ENCODE data around the gene ZNF451. TPM values are rescaled to one million over a fixed set of nuclear protein-coding genes. Genes with fewer than 3 reads are reported as not detected.
A peak's percentile ranks its signal among the peaks of the same experiment; 100 is the strongest.
"Not testable (repeated sequence)": the region's sequence is repeated elsewhere in the genome, so short reads cannot be mapped to it uniquely, and the experiment has no call there.

Gene ZNF451
- total RNA-seq, 1 experiment from 2014 or later, result 34.5 TPM

- H2AFZ ChIP-seq (ENCODE audit: low read length); H3F3A ChIP-seq (ENCODE audit: low read length, unreplicated experiment); H3K27me3 ChIP-seq (ENCODE audit: low read length); intact Hi-C loops (cut with micrococcal nuclease); CTCF ChIA-PET; H3K27ac ChIP-seq (ENCODE audit: low read length); POLR2A ChIA-PET (ENCODE audit: unreplicated experiment); H3K9me3 ChIP-seq (ENCODE audit: low read length); BruUV-seq (replicated peaks); ATAC-seq; H3K9me2 ChIP-seq (replicated peaks; ENCODE audit: low read length); DNase-seq: not testable (repeated sequence)
- peak overlapping the region; percentile 4; the same call in 1 of the 2 replicates for H3K9ac ChIP-seq (ENCODE audit: low read length)
- peaks cover 11% of the 10 kb centered on the region; the same call in 1 of the 2 replicates for H3K36me3 ChIP-seq (ENCODE audit: low read depth, low read length)
- peaks cover 23% of the 10 kb centered on the region for H4K20me1 ChIP-seq (ENCODE audit: low read length)
- H3K4me3 ChIP-seq (ENCODE audit: low read length), result peak overlapping the region; percentile 66
- H3K79me2 ChIP-seq (ENCODE audit: low read length), result peaks cover 52% of the 10 kb centered on the region
- peaks cover 29% of the 10 kb centered on the region for H3K4me1 ChIP-seq (ENCODE audit: insufficient read depth, low read length)
- peak overlapping the region; percentile 83 for H3K4me2 ChIP-seq (ENCODE audit: low read length)
These were observed 1.4 kb downstream of the ZNF451 start for GRCh38 chr6:57091375-57091774.

- POLR2A ChIA-PET (ENCODE audit: unreplicated experiment), result interaction anchor here (0.6 kb wide), 1 partner anchor 9 kb away, joined by 13 read pairs; no protein-coding TSS in a partner anchor
- CTCF ChIA-PET, result no interaction called here
- peaks cover 33% of the 10 kb centered on the region for H4K20me1 ChIP-seq (ENCODE audit: low read length)
These were observed 4.7 kb downstream of the ZNF451 start for GRCh38 chr6:57094689-57095088.

GRCh38 chr6:57097596-57097995 lies 7.6 kb downstream of the ZNF451 start:
- no peak for DNase-seq
- Histone ChIP-seq H3K9ac (ENCODE audit: low read length) (no peak overlapping the region), H3K4me1 (ENCODE audit: insufficient read depth, low read length) (peaks cover 9% of the 10 kb centered on the region; the same call in 1 of the 2 replicates), H3K79me2 (ENCODE audit: low read length) (peaks cover 87% of the 10 kb centered on the region), H3K9me3 (ENCODE audit: low read length) (no peaks in the 10 kb centered on the region), H3K36me3 (ENCODE audit: low read depth, low read length) (peaks cover 58% of the 10 kb centered on the region), H2AFZ (ENCODE audit: low read length) (no peak overlapping the region), H3K27me3 (ENCODE audit: low read length) (no peaks in the 10 kb centered on the region), H3K9me2 (replicated peaks; ENCODE audit: low read length) (no peaks in the 10 kb centered on the region), H3K4me3 (ENCODE audit: low read length) (no peak overlapping the region), H3K4me2 (ENCODE audit: low read length) (no peak overlapping the region), H3F3A (ENCODE audit: low read length, unreplicated experiment) (no peaks in the 10 kb centered on the region), H4K20me1 (ENCODE audit: low read length) (peaks cover 20% of the 10 kb centered on the region), H3K27ac (ENCODE audit: low read length) (no peak overlapping the region)
- ChIA-PET POLR2A (ENCODE audit: unreplicated experiment) (no interaction called here), CTCF (no interaction called here)
- no peak for TF ChIP-seq EZH2phosphoT487 (IDR thresholded peaks at IDR 0.05; ENCODE audit: borderline replicate concordance, low read length)
- TF ChIP-seq EZH2 (IDR thresholded peaks at IDR 0.05; ENCODE audit: low read length, unreplicated experiment), result no peak
- TF ChIP-seq CTCF (conservative IDR thresholded peaks at IDR 0.05; ENCODE audit: low read depth, low read length), result no peak
- no TSS peak for BruUV-seq (replicated peaks)
- ATAC-seq, result no peak
- intact Hi-C loops (cut with micrococcal nuclease), result no loop called here

More at GRCh38 chr6:57094689-57095088, 4.7 kb downstream of the ZNF451 start:
- Histone ChIP-seq H3K27me3 (ENCODE audit: low read length) (no peaks in the 10 kb centered on the region), H3K9me3 (ENCODE audit: low read length) (no peaks in the 10 kb centered on the region), H2AFZ (ENCODE audit: low read length) (no peak overlapping the region), H3K9ac (ENCODE audit: low read length) (no peak overlapping the region), H3K27ac (ENCODE audit: low read length) (no peak overlapping the region), H3K4me1 (ENCODE audit: insufficient read depth, low read length) (peaks cover 22% of the 10 kb centered on the region), H3K4me2 (ENCODE audit: low read length) (no peak overlapping the region), H3K36me3 (ENCODE audit: low read depth, low read length) (peaks cover 34% of the 10 kb centered on the region), H3F3A (ENCODE audit: low read length, unreplicated experiment) (no peaks in the 10 kb centered on the region), H3K4me3 (ENCODE audit: low read length) (no peak overlapping the region), H3K9me2 (replicated peaks; ENCODE audit: low read length) (no peaks in the 10 kb centered on the region), H3K79me2 (ENCODE audit: low read length) (peaks cover 81% of the 10 kb centered on the region)
- intact Hi-C loops (cut with micrococcal nuclease), result no loop called here
- BruUV-seq (replicated peaks), result no TSS peak
- TF ChIP-seq EZH2phosphoT487 (IDR thresholded peaks at IDR 0.05; ENCODE audit: borderline replicate concordance, low read length), result no peak
- DNase-seq (no peak), ATAC-seq (no peak)

GRCh38 chr6:57102976-57103375 lies 13.0 kb downstream of the ZNF451 start:
- ChIA-PET CTCF (no interaction called here), POLR2A (ENCODE audit: unreplicated experiment) (no interaction called here)
- Histone ChIP-seq H3K4me1 (ENCODE audit: insufficient read depth, low read length) (no peaks in the 10 kb centered on the region), H3K79me2 (ENCODE audit: low read length) (peaks cover 72% of the 10 kb centered on the region), H3K36me3 (ENCODE audit: low read depth, low read length) (peaks cover 62% of the 10 kb centered on the region), H3F3A (ENCODE audit: low read length, unreplicated experiment) (no peaks in the 10 kb centered on the region), H3K27me3 (ENCODE audit: low read length) (no peaks in the 10 kb centered on the region), H3K9ac (ENCODE audit: low read length) (no peak overlapping the region), H2AFZ (ENCODE audit: low read length) (no peak overlapping the region), H3K27ac (ENCODE audit: low read length) (no peak overlapping the region), H3K9me2 (replicated peaks; ENCODE audit: low read length) (no peaks in the 10 kb centered on the region), H4K20me1 (ENCODE audit: low read length) (peaks cover 10% of the 10 kb centered on the region; the same call in 1 of the 2 replicates), H3K4me3 (ENCODE audit: low read length) (no peak overlapping the region), H3K9me3 (ENCODE audit: low read length) (no peaks in the 10 kb centered on the region), H3K4me2 (ENCODE audit: low read length) (no peak overlapping the region)
- DNase-seq, result no peak
- intact Hi-C loops (cut with micrococcal nuclease), result no loop called here
- BruUV-seq (replicated peaks), result no TSS peak
- ATAC-seq, result no peak
- TF ChIP-seq EZH2phosphoT487 (IDR thresholded peaks at IDR 0.05; ENCODE audit: borderline replicate concordance, low read length), result no peak
- no peak for TF ChIP-seq CTCF (conservative IDR thresholded peaks at IDR 0.05; ENCODE audit: low read depth, low read length)
- no peak for TF ChIP-seq EZH2 (IDR thresholded peaks at IDR 0.05; ENCODE audit: low read length, unreplicated experiment)
